GM19239 (cell line): Measurements from ENCODE around the gene SYNE3.

Source experiments
- DNase-seq: peaks from one replicate; pipeline ENCODE4 v3.0.0; 2011; ENCODE audit warnings: low spot score; ENCODE audit not compliant: insufficient read length
- FAIRE-seq: peaks from 2 replicates; lab custom pipeline; 2011; peaks lifted over from hg19 to GRCh38; lab: Jason Lieb, UNC

SYNE3 gene

GRCh38 chr14:95516554-95517181 is at the start of gene SYNE3:
TSS of gene SYNE3 (minus strand) at chr14:95516650. CDS start at chr14:95475821, 40,829 bp downstream.
- DNase-seq: peak; percentile 67
- FAIRE-seq: no peak

GRCh38 chr14:95564060-95564459 is 47.6 kb upstream of the SYNE3 start:
- DNase-seq (no peak), FAIRE-seq (no peak)

GRCh38 chr14:95562892-95563685 is 46.6 kb upstream of the SYNE3 start:
- FAIRE-seq (no peak), DNase-seq (no peak)

DNA sequence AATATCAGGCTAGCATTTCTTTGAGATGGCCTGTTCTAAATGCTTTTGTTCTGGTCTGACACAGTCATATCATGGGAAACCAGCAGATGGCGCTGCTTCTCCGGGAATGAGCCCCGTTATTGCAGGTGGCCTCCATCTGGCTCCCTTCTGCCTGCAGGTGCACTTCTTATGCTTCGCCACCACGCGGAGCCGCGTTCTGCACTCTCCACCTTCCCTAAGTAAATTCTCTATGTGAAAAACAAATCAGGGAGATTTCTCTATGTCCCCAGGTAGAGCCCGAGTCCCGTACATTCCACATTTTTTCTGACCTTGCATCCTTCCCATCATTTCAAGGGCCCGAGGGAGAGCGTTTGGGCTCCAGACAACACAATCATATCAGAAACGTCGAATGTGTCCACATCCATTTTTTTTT is 44.6 kb upstream of the SYNE3 start:
- FAIRE-seq: peak; percentile 98
- peak; percentile 82 for DNase-seq

DNA sequence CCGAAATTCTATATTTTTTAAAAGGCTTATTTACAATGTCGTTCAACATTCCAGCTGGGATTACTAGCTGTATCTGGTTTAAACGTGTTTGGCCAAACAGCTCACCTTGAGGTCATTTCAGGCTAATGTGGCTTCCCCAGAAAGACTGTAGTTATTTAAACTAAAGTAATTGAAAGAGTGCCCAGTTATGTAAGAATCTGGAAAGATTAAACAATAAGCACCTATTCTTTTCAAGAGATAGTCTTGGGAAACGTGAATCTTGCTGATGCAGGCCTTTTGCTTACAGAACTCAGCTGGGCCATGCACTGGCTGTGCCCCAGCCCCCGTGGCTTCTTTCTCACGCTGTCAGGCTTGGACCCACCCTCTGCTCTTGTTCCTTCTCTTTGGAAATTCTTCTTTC is 42.8 kb upstream of the SYNE3 start:
- no peak for DNase-seq
- FAIRE-seq: no peak

GRCh38 chr14:95557832-95558231 is 41.4 kb upstream of the SYNE3 start:
- no peak for DNase-seq

DNA sequence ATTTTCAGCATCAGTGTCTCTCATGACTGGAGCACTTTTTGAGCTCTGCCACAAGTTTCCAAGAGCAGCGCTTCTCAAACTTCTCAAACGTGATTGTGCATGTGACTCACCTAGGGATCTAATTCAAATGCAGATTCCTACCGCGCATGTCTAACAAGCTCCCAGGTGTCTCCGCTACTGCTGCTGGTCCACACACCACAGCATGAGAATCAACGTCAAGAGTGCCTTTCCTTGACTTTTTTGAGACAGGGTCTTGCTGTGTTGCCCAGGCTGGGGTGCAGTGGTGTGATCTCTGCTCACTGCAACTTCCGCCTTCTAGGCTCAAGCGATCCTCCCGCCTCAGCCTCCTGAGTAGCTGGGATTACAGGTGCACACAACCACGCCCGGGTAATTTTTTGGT is 40.8 kb upstream of the SYNE3 start:
- FAIRE-seq: no peak
- DNase-seq: no peak

More at GRCh38 chr14:95557832-95558231, 41.4 kb upstream of the SYNE3 start:
- no peak for FAIRE-seq

GRCh38 chr14:95555053-95555452 is 38.6 kb upstream of the SYNE3 start:
- no peak for FAIRE-seq
- DNase-seq: no peak

- FAIRE-seq: no peak
- no peak for DNase-seq
These were observed 36.7 kb upstream of the SYNE3 start for GRCh38 chr14:95553141-95553540.

- FAIRE-seq: no peak
- no peak for DNase-seq
These were observed 35.0 kb upstream of the SYNE3 start for GRCh38 chr14:95551435-95551834.

- no peak for FAIRE-seq
- DNase-seq: no peak
These were observed 33.5 kb upstream of the SYNE3 start for GRCh38 chr14:95549656-95550585.

DNA sequence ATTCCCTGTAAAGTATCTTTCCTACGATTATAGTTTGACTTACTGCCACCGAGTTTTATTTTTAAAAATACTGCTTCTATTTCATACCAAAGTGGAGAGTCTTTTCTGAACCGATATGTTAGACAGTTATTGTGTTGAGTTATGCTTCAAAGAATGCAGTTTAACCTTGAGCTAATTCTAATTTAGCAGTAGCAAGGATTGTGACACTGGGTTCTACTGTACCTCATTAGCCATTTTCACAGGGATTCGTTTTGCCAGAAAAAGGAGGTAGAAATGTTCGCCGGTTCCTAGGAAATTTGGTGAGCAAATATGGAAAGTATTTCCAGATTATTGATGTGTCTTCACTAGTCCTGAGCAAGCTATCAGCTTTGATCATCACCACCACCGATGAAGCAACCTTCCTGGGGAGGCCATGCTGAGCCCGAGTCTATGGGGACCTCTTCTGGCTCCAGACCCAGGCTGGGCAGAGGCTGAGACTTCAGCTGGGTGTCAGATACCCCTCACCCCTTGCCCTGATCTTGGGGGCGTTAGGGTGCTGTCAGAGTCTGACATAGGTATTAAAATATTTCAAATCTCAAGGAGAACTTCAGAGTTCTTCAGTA is 32.0 kb upstream of the SYNE3 start:
- no peak for DNase-seq
- no peak for FAIRE-seq

DNA sequence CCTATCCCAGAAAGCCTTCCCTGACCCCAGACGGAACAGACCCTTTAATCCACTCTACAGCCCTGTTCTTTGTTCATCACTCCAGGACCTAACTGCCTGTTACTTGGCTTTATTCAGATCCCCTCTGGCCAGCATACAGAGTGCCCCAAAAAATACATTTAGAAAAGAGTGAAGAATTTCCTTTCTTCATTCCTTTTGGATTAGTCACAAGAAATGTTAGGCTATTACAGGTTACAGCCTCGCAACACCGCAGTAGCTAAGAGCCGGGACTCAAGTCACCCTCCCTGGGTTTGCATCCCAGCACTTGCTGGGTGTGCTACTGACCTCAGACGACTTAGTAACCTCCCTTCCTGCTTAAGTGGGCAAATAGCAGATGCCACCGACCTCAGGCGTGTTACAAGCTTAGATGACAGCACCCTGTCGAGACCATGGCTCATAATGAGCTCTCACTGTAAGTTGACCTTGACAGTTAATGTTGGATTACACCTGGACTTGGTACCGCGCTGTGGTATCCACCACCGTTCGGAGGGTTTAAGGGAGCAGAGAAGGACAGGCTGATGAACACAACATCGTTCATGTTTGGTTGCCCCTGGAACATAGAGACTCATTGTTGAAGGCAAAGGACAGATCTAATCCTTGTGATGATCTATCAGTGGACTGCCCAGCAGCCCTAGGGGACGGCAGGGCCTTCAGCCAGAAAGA is 31.3 kb upstream of the SYNE3 start:
- FAIRE-seq (no peak), DNase-seq (no peak)

GRCh38 chr14:95547272-95547625 is 30.8 kb upstream of the SYNE3 start:
- FAIRE-seq (no peak), DNase-seq (no peak)

DNA sequence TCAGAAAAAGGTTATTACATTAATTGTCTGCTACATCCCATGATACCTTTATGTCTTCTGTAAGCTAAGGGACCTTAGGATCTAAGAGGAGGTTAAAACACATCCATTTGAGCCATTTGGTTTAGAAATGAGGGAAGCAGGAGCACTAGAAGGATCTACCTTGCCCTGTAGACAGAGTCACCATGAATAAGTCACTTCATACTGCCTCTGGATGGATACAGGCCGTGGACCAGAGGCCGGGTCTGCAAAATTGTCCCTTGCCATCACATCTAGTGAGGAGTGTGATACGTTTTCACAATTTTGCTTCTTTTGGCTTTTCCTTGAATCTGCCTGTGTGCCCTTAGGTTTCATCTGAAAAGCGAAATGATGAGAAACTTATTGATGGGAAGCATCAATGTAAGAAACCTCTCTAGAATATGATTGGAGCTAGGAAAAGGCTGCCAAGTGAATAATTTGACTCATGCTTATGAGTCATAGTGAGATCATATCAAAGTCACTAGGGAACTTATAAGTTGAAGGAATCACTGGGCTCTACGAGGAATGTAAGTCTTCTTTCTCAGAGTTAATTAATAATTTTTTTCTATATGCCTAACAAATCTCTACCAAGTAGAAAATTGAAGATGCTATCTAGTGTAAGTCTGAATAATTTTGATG is 29.2 kb upstream of the SYNE3 start:
- DNase-seq (no peak), FAIRE-seq (no peak)

DNA sequence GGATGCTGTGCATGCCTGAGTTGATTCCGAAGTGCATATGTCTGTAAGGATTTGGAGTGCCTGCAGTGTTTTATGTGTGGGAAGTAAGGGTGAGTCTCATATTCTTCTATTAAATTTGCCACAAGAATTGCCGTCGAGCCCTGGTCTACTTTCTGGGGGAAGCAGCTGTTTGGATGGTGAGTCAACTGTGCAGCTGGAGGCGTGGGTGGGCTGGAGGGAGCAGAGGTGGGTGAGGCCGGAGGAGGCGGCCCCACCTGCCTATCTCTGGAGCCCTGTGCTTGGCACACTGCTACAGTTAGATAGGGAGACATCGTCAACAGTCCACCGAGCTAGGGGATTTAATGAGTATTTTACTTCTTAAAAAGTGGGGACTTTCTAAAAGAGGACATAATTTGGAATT is 28.1 kb upstream of the SYNE3 start:
- DNase-seq (no peak), FAIRE-seq (no peak)

DNA sequence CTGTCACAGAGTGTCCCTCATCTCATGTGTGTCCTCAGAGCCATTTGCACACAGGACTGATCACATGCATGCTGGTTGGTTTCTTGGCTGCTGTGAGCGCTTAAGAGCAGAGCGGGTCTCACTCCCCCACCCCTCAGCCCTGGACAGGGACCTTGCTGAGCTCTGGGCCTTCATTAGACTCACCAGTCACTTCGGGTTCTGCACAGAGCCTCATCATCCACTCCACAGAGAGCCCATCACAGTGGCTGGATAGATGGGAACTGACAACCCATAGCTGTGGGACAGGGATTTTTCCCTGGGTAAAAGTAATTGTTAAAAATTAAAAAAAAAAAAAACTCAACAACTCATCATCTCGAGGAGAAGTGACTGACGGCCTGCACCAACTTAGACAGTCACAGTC is 26.6 kb upstream of the SYNE3 start:
- DNase-seq: no peak
- FAIRE-seq: no peak

GRCh38 chr14:95541932-95542930 is 25.8 kb upstream of the SYNE3 start:
- no peak for FAIRE-seq

More at GRCh38 chr14:95541932-95542930, 25.8 kb upstream of the SYNE3 start:
- DNase-seq: no peak
